ENCODE measurements around the gene UHRF1. TPM values are rescaled to one million over a fixed set of nuclear protein-coding genes. Genes with fewer than 3 reads are reported as not detected.

The UHRF1 gene
- total and polyA plus RNA-seq, 3 experiments from 2014 or later = 0.35 to 218 (median 212) TPM

- DNase-seq = no peak
- Mint-ChIP-seq H3K4me3 (no peak overlapping the region), H3K4me1 (peaks cover 10 to 56% (median 28%) of the 10 kb centered on the region in 3 donors), H3K27ac (peak overlapping the region in 2 of 8 donors; percentile 50 to 68), H3K36me3 (peaks cover 0 to 17% (median 1%) of the 10 kb centered on the region in 3 donors), H3K9me3 (no peaks in the 10 kb centered on the region), H3K27me3 (peaks cover 0 to 3% of the 10 kb centered on the region in 2 donors)
- ChIA-PET POLR2A (no interaction called here), CTCF (no interaction called here)
- Histone ChIP-seq H3K27ac (ENCODE audit: low read depth, low read length) (no peak overlapping the region), H3K4me3 (ENCODE audit: low read length) (no peak overlapping the region), H3K27me3 (ENCODE audit: insufficient read depth, low read length, poor library complexity, severe bottlenecking) (no peaks in the 10 kb centered on the region), H3K36me3 (ENCODE audit: insufficient read depth, low read length) (no peaks in the 10 kb centered on the region), H3K4me1 (ENCODE audit: insufficient read depth, low read length) (no peaks in the 10 kb centered on the region), H3K9me3 (ENCODE audit: low read length) (no peaks in the 10 kb centered on the region)
Observed at GRCh38 chr19:4984106-4984380, 74.7 kb downstream of the UHRF1 start.

- no peaks in the 10 kb centered on the region for H3K27me3 Mint-ChIP-seq
Observed at GRCh38 chr19:4984438-4984990, 75.2 kb downstream of the UHRF1 start.

GRCh38 chr19:4985551-4985991 is 76.3 kb downstream of the UHRF1 start:
- ChIA-PET CTCF (no interaction called here), POLR2A (interaction anchor here (0.9 kb wide), 1 partner anchor 15 kb away, joined by 3 read pairs; no protein-coding TSS in a partner anchor)
- H3K36me3 Mint-ChIP-seq = peaks cover 1 to 15% (median 4%) of the 10 kb centered on the region in 3 donors
- no peak for DNase-seq
- Histone ChIP-seq H3K36me3 (ENCODE audit: insufficient read depth, low read length) (no peaks in the 10 kb centered on the region), H3K4me1 (ENCODE audit: insufficient read depth, low read length) (no peaks in the 10 kb centered on the region), H3K4me3 (ENCODE audit: low read length) (no peak overlapping the region), H3K27ac (ENCODE audit: low read depth, low read length) (no peak overlapping the region), H3K9me3 (ENCODE audit: low read length) (no peaks in the 10 kb centered on the region), H3K27me3 (ENCODE audit: insufficient read depth, low read length, poor library complexity, severe bottlenecking) (no peaks in the 10 kb centered on the region)
- no peaks in the 10 kb centered on the region for H3K9me3 Mint-ChIP-seq
- H3K4me1 Mint-ChIP-seq = peaks cover 20 to 56% (median 31%) of the 10 kb centered on the region in 3 donors
- no peak overlapping the region for H3K4me3 Mint-ChIP-seq
- H3K27me3 Mint-ChIP-seq = no peaks in the 10 kb centered on the region
- H3K27ac Mint-ChIP-seq = no peak overlapping the region

More at GRCh38 chr19:4984438-4984990, 75.2 kb downstream of the UHRF1 start:
- H3K4me3 ChIP-seq (ENCODE audit: low read length) = no peak overlapping the region
- no peaks in the 10 kb centered on the region for H3K36me3 ChIP-seq (ENCODE audit: insufficient read depth, low read length)
- H3K27me3 ChIP-seq (ENCODE audit: insufficient read depth, low read length, poor library complexity, severe bottlenecking) = no peaks in the 10 kb centered on the region
- Mint-ChIP-seq H3K4me3 (no peak overlapping the region), H3K27ac (peak overlapping the region in 1 of 8 donors; percentile 50), H3K9me3 (no peaks in the 10 kb centered on the region), H3K36me3 (peaks cover 0 to 17% (median 1%) of the 10 kb centered on the region in 3 donors), H3K4me1 (peaks cover 14 to 57% (median 28%) of the 10 kb centered on the region in 3 donors)
- no peaks in the 10 kb centered on the region for H3K4me1 ChIP-seq (ENCODE audit: insufficient read depth, low read length)
- H3K9me3 ChIP-seq (ENCODE audit: low read length) = no peaks in the 10 kb centered on the region
- ChIA-PET POLR2A (interaction anchor here (0.9 kb wide), 1 partner anchor 14 kb away, joined by 3 read pairs; no protein-coding TSS in a partner anchor), CTCF (no interaction called here)
- no peak for DNase-seq
- H3K27ac ChIP-seq (ENCODE audit: low read depth, low read length) = no peak overlapping the region

GRCh38 chr19:4986056-4986455 is 76.8 kb downstream of the UHRF1 start:
- ChIA-PET CTCF (no interaction called here), POLR2A (no interaction called here)
- Mint-ChIP-seq H3K4me3 (no peak overlapping the region), H3K27ac (no peak overlapping the region), H3K4me1 (peaks cover 20 to 54% (median 29%) of the 10 kb centered on the region in 3 donors), H3K36me3 (peaks cover 1 to 14% (median 4%) of the 10 kb centered on the region in 3 donors), H3K27me3 (no peaks in the 10 kb centered on the region), H3K9me3 (no peaks in the 10 kb centered on the region)
- H3K27me3 ChIP-seq (ENCODE audit: insufficient read depth, low read length, poor library complexity, severe bottlenecking) = no peaks in the 10 kb centered on the region
- no peaks in the 10 kb centered on the region for H3K9me3 ChIP-seq (ENCODE audit: low read length)
- no peak overlapping the region for H3K27ac ChIP-seq (ENCODE audit: low read depth, low read length)
- H3K4me3 ChIP-seq (ENCODE audit: low read length) = no peak overlapping the region
- no peaks in the 10 kb centered on the region for H3K36me3 ChIP-seq (ENCODE audit: insufficient read depth, low read length)
- H3K4me1 ChIP-seq (ENCODE audit: insufficient read depth, low read length) = no peaks in the 10 kb centered on the region
- DNase-seq = no peak

- H3K4me1 Mint-ChIP-seq = peaks cover 22 to 54% (median 29%) of the 10 kb centered on the region in 3 donors
- ChIA-PET POLR2A (no interaction called here), CTCF (no interaction called here)
- H3K9me3 Mint-ChIP-seq = no peaks in the 10 kb centered on the region
- Histone ChIP-seq H3K27me3 (ENCODE audit: insufficient read depth, low read length, poor library complexity, severe bottlenecking) (no peaks in the 10 kb centered on the region), H3K9me3 (ENCODE audit: low read length) (no peaks in the 10 kb centered on the region), H3K4me1 (ENCODE audit: insufficient read depth, low read length) (no peaks in the 10 kb centered on the region), H3K27ac (ENCODE audit: low read depth, low read length) (no peak overlapping the region), H3K36me3 (ENCODE audit: insufficient read depth, low read length) (no peaks in the 10 kb centered on the region), H3K4me3 (ENCODE audit: low read length) (no peak overlapping the region)
- no peaks in the 10 kb centered on the region for H3K27me3 Mint-ChIP-seq
- peaks cover 1 to 16% (median 5%) of the 10 kb centered on the region in 3 donors for H3K36me3 Mint-ChIP-seq
- no peak overlapping the region for H3K4me3 Mint-ChIP-seq
- H3K27ac Mint-ChIP-seq = peak overlapping the region in 1 of 8 donors; percentile 29
- DNase-seq = no peak
Observed at GRCh38 chr19:4986471-4986891, 77.2 kb downstream of the UHRF1 start.

GRCh38 chr19:4987256-4987655 is 78.0 kb downstream of the UHRF1 start:
- Mint-ChIP-seq H3K27me3 (no peaks in the 10 kb centered on the region), H3K36me3 (peaks cover 3 to 23% (median 13%) of the 10 kb centered on the region in 3 donors), H3K4me1 (peaks cover 28 to 52% (median 29%) of the 10 kb centered on the region in 3 donors), H3K27ac (peak overlapping the region in 3 of 8 donors; percentile 32 to 95 (median 57)), H3K4me3 (no peak overlapping the region), H3K9me3 (peaks cover 0 to 3% (median 0%) of the 10 kb centered on the region in 5 donors)
- Histone ChIP-seq H3K4me1 (ENCODE audit: insufficient read depth, low read length) (no peaks in the 10 kb centered on the region), H3K27ac (ENCODE audit: low read depth, low read length) (no peak overlapping the region), H3K4me3 (ENCODE audit: low read length) (no peak overlapping the region), H3K9me3 (ENCODE audit: low read length) (no peaks in the 10 kb centered on the region), H3K27me3 (ENCODE audit: insufficient read depth, low read length, poor library complexity, severe bottlenecking) (no peaks in the 10 kb centered on the region), H3K36me3 (ENCODE audit: insufficient read depth, low read length) (no peaks in the 10 kb centered on the region)
- CTCF ChIA-PET = interaction anchor here (1.3 kb wide), 1 partner anchor 62 kb away, joined by 3 read pairs; no protein-coding TSS in a partner anchor
- POLR2A ChIA-PET = no interaction called here
- DNase-seq = no peak

GRCh38 chr19:4987692-4988370 is 78.5 kb downstream of the UHRF1 start:
- Mint-ChIP-seq H3K4me3 (no peak overlapping the region), H3K27ac (peak overlapping the region in 4 of 8 donors; percentile 23 to 95 (median 46)), H3K36me3 (peaks cover 8 to 24% (median 17%) of the 10 kb centered on the region in 3 donors), H3K4me1 (peaks cover 28 to 51% (median 34%) of the 10 kb centered on the region in 3 donors), H3K9me3 (peaks cover 0 to 5% (median 0%) of the 10 kb centered on the region in 5 donors), H3K27me3 (no peaks in the 10 kb centered on the region)
- Histone ChIP-seq H3K27ac (ENCODE audit: low read depth, low read length) (no peak overlapping the region), H3K4me3 (ENCODE audit: low read length) (no peak overlapping the region), H3K4me1 (ENCODE audit: insufficient read depth, low read length) (no peaks in the 10 kb centered on the region), H3K27me3 (ENCODE audit: insufficient read depth, low read length, poor library complexity, severe bottlenecking) (no peaks in the 10 kb centered on the region), H3K9me3 (ENCODE audit: low read length) (no peaks in the 10 kb centered on the region), H3K36me3 (ENCODE audit: insufficient read depth, low read length) (no peaks in the 10 kb centered on the region)
- CTCF ChIA-PET = interaction anchor here (1.3 kb wide), 1 partner anchor 61 kb away, joined by 3 read pairs; no protein-coding TSS in a partner anchor
- no peak for DNase-seq
- POLR2A ChIA-PET = no interaction called here

- no peak overlapping the region for H3K4me3 Mint-ChIP-seq
- POLR2A ChIA-PET = no interaction called here
Observed at GRCh38 chr19:4988770-4989251, 79.5 kb downstream of the UHRF1 start.

More at GRCh38 chr19:4988770-4989251, 79.5 kb downstream of the UHRF1 start:
- Histone ChIP-seq H3K9me3 (ENCODE audit: low read length) (no peaks in the 10 kb centered on the region), H3K4me1 (ENCODE audit: insufficient read depth, low read length) (no peaks in the 10 kb centered on the region), H3K4me3 (ENCODE audit: low read length) (no peak overlapping the region), H3K27me3 (ENCODE audit: insufficient read depth, low read length, poor library complexity, severe bottlenecking) (no peaks in the 10 kb centered on the region), H3K27ac (ENCODE audit: low read depth, low read length) (no peak overlapping the region), H3K36me3 (ENCODE audit: insufficient read depth, low read length) (no peaks in the 10 kb centered on the region)
- Mint-ChIP-seq H3K27ac (peak overlapping the region in 4 of 8 donors; percentile 17 to 82 (median 70)), H3K36me3 (peaks cover 10 to 24% (median 24%) of the 10 kb centered on the region in 3 donors), H3K9me3 (peaks cover 0 to 7% (median 2%) of the 10 kb centered on the region in 5 donors), H3K4me1 (peaks cover 28 to 52% (median 44%) of the 10 kb centered on the region in 3 donors), H3K27me3 (no peaks in the 10 kb centered on the region)
- CTCF ChIA-PET = no interaction called here
- no peak for DNase-seq

Measured in CD8-positive, alpha-beta memory T cell (primary cell).